Jurkat, Clone E6-1 (cell line): Measurements from ENCODE around the gene WASHC3. TPM values are rescaled to one million over a fixed set of nuclear protein-coding genes. Genes with fewer than 3 reads are reported as not detected.
"Not testable (repeated sequence)": the region's sequence is repeated elsewhere in the genome, so short reads cannot be mapped to it uniquely, and the experiment has no call there.

Experiments
- DNase-seq: peaks from one replicate; pipeline ENCODE4 v3.0.0-alpha.2; 2011; ENCODE audit warnings: low read depth, low spot score
- H3K4me3 ChIP-seq: 2 replicates; pipeline ENCODE4 v1.5.1; 2011; ENCODE audit warnings: mild to moderate bottlenecking, low read length, control low read depth, moderate library complexity
- polyA plus RNA-seq: library from polyadenylated mRNA; unstranded; fragments of >200 nt; gene quantifications from one replicate; pipeline ENCODE4 v1.2.1, GENCODE V29; 2012; ENCODE audit warnings: missing spikeins; ENCODE audit not compliant: insufficient read length, insufficient read depth

WASHC3 gene
- polyA plus RNA-seq = 64.1 TPM

GRCh38 chr12:102061560-102062418, at the start of gene WASHC3:
TSS of gene WASHC3 (minus strand) at chr12:102061991. CDS start at chr12:102061962, 29 bp downstream.
- DNase-seq = peak; percentile 91
- H3K4me3 ChIP-seq = peak within 1 kb of the TSS; percentile 85

- no peak overlapping the region for H3K4me3 ChIP-seq
- DNase-seq = no peak
Measured at GRCh38 chr12:102110782-102111181, 49.0 kb upstream of the WASHC3 start.

GRCh38 chr12:102107970-102108369, 46.2 kb upstream of the WASHC3 start:
- no peak for DNase-seq
- no peak overlapping the region for H3K4me3 ChIP-seq

GRCh38 chr12:102106905-102107304, 45.1 kb upstream of the WASHC3 start:
- H3K4me3 ChIP-seq = no peak overlapping the region
- no peak for DNase-seq

GRCh38 chr12:102096855-102097254, 35.1 kb upstream of the WASHC3 start:
- DNase-seq = no peak
- H3K4me3 ChIP-seq = no peak overlapping the region

GRCh38 chr12:102095677-102096263, 34.0 kb upstream of the WASHC3 start:
- no peak overlapping the region for H3K4me3 ChIP-seq
- peak; percentile 21 for DNase-seq

- no peak overlapping the region for H3K4me3 ChIP-seq
- DNase-seq = no peak
Measured at GRCh38 chr12:102093319-102093718, 31.5 kb upstream of the WASHC3 start.

GRCh38 chr12:102089228-102089835, 27.5 kb upstream of the WASHC3 start:
- not testable (repeated sequence) for DNase-seq, H3K4me3 ChIP-seq

GRCh38 chr12:102080842-102081241, 19.1 kb upstream of the WASHC3 start:
- no peak overlapping the region for H3K4me3 ChIP-seq
- no peak for DNase-seq

- not testable (repeated sequence) for H3K4me3 ChIP-seq, DNase-seq
Measured at GRCh38 chr12:102072092-102072491, 10.3 kb upstream of the WASHC3 start.

GRCh38 chr12:102069707-102070106, 7.9 kb upstream of the WASHC3 start:
- H3K4me3 ChIP-seq = no peak overlapping the region
- no peak for DNase-seq

- no peak for DNase-seq
- H3K4me3 ChIP-seq = no peak overlapping the region
Measured at GRCh38 chr12:102067574-102068258, 5.9 kb upstream of the WASHC3 start.

- H3K4me3 ChIP-seq = no peak overlapping the region
- no peak for DNase-seq
Measured at GRCh38 chr12:102064476-102064875, 2.7 kb upstream of the WASHC3 start.

- H3K4me3 ChIP-seq = no peak overlapping the region
- DNase-seq = peak; percentile 25
Measured at GRCh38 chr12:102063069-102063468, 1.3 kb upstream of the WASHC3 start.

GRCh38 chr12:102062419-102062806, 622 bp upstream of the WASHC3 start:
- DNase-seq = no peak
- peak overlapping the region; percentile 85 for H3K4me3 ChIP-seq

- peak; percentile 25 for DNase-seq
- peak overlapping the region; percentile 85 for H3K4me3 ChIP-seq
Measured at GRCh38 chr12:102061096-102061559, 663 bp downstream of the WASHC3 start.

- DNase-seq = peak; percentile 50
- no peak overlapping the region for H3K4me3 ChIP-seq
Measured at GRCh38 chr12:102059343-102059742, 2.4 kb downstream of the WASHC3 start.

GRCh38 chr12:102054345-102054744, 7.4 kb downstream of the WASHC3 start:
- no peak for DNase-seq

GRCh38 chr12:102053062-102053349, 8.8 kb downstream of the WASHC3 start:
- DNase-seq = no peak
- H3K4me3 ChIP-seq = no peak overlapping the region

More at GRCh38 chr12:102054345-102054744, 7.4 kb downstream of the WASHC3 start:
- no peak overlapping the region for H3K4me3 ChIP-seq
